TTC549 (cell line): ENCODE measurements around the gene RAP1GAP2.
"Not testable (repeated sequence)": the region's sequence is repeated elsewhere in the genome, so short reads cannot be mapped to it uniquely, and the experiment has no call there.

ENCODE experiments used
- FAIRE-seq: peaks from 2 replicates; lab custom pipeline; 2012; peaks lifted over from hg19 to GRCh38; lab: Jason Lieb, UNC

RAP1GAP2 gene

GRCh38 chr17:2814481-2815341, 18.5 kb downstream of the RAP1GAP2 start:
- FAIRE-seq: no peak

- no peak for FAIRE-seq
Observed at GRCh38 chr17:2815781-2816185, 19.5 kb downstream of the RAP1GAP2 start.

- FAIRE-seq: no peak
Observed at GRCh38 chr17:2816688-2817087, 20.4 kb downstream of the RAP1GAP2 start.

GRCh38 chr17:2819294-2819693, 23.1 kb downstream of the RAP1GAP2 start:
- FAIRE-seq: not testable (repeated sequence)

- no peak for FAIRE-seq
Observed at GRCh38 chr17:2819921-2820501, 23.8 kb downstream of the RAP1GAP2 start.

- no peak for FAIRE-seq
Observed at GRCh38 chr17:2821868-2822267, 25.6 kb downstream of the RAP1GAP2 start.

- FAIRE-seq: no peak
Observed at GRCh38 chr17:2822358-2822757, 26.1 kb downstream of the RAP1GAP2 start.

GRCh38 chr17:2825253-2825970, 29.2 kb downstream of the RAP1GAP2 start:
- no peak for FAIRE-seq

GRCh38 chr17:2828397-2829038, 32.3 kb downstream of the RAP1GAP2 start:
- no peak for FAIRE-seq

GRCh38 chr17:2830678-2831077, 34.4 kb downstream of the RAP1GAP2 start:
- no peak for FAIRE-seq

- no peak for FAIRE-seq
Observed at GRCh38 chr17:2835780-2836179, 39.5 kb downstream of the RAP1GAP2 start.

GRCh38 chr17:2837147-2837561, 40.9 kb downstream of the RAP1GAP2 start:
- no peak for FAIRE-seq

GRCh38 chr17:2841606-2842005, 45.4 kb downstream of the RAP1GAP2 start:
- no peak for FAIRE-seq

- no peak for FAIRE-seq
Observed at GRCh38 chr17:2842464-2842863, 46.2 kb downstream of the RAP1GAP2 start.

GRCh38 chr17:2844416-2844815, 48.2 kb downstream of the RAP1GAP2 start:
- no peak for FAIRE-seq

GRCh38 chr17:2847381-2848333, 51.4 kb downstream of the RAP1GAP2 start:
- FAIRE-seq: no peak

- FAIRE-seq: no peak
Observed at GRCh38 chr17:2849327-2849670, 53.1 kb downstream of the RAP1GAP2 start.

GRCh38 chr17:2850991-2851390, 54.8 kb downstream of the RAP1GAP2 start:
- FAIRE-seq: no peak

- no peak for FAIRE-seq
Observed at GRCh38 chr17:2851615-2852014, 55.4 kb downstream of the RAP1GAP2 start.

GRCh38 chr17:2852221-2852620, 56.0 kb downstream of the RAP1GAP2 start:
- FAIRE-seq: no peak

- no peak for FAIRE-seq
Observed at GRCh38 chr17:2852729-2853282, 56.6 kb downstream of the RAP1GAP2 start.
